NCI-H2107 (cell line): ENCODE results near the gene HIPK1.

Source experiments
- DNase-seq: peaks from one replicate; lab custom pipeline; 2025; lab: John Stamatoyannopoulos, UW

HIPK1 gene

GRCh38 chr1:113928941-113929749 lies at the start of gene HIPK1:
Gene HIPK1, plus strand, starts transcription at chr1:113929324.
- peak; percentile 93 for DNase-seq

- no peak for DNase-seq
These were observed 49.4 kb upstream of the HIPK1 start for GRCh38 chr1:113879739-113880038.

DNA sequence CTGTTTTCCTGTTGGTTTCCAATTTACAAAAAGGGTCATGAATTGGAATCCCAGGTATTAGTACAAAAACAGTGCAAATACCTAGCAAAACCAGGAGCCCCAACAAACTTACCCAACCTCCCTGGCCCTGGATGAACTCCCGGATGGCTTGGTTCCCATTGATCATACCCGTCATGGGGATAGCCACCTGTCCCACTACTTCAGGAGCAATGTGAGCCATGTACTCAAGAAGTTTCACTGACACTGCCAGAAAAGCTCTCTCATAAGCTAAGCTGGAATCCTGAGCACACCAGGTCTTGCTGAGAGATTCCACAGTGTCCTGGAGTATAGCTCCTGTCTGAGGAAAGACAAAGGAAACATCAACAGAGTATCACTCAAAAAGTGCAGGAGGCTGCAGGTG lies 47.5 kb upstream of the HIPK1 start:
- no peak for DNase-seq

GRCh38 chr1:113886417-113887401 lies 42.4 kb upstream of the HIPK1 start:
- DNase-seq = no peak

GRCh38 chr1:113887402-113888175 lies 41.5 kb upstream of the HIPK1 start, which contains the start of gene BCL2L15:
Gene BCL2L15, minus strand, starts transcription at chr1:113887581. Its CDS starts 206 bp downstream, at chr1:113887375.
- no peak for DNase-seq

DNA sequence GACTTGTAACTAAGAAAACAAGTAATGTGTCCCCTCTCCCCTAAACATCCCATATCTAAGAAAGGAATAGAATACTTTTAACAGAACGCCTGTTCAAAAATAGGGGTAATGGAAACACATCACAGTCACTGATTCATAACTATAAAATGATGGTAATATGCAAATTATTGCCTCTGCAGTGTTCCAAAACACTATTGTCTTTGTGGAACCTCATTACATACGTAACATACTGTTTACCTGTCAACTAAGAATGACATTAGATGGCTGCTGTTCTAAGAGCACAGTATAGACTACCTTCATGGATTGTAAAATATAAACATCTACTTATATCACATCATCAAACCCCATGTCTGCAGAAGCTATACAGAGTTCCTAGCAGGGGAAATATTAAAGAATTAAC lies 38.3 kb upstream of the HIPK1 start:
- no peak for DNase-seq

GRCh38 chr1:113891631-113892220 lies 37.4 kb upstream of the HIPK1 start:
- no peak for DNase-seq

DNA sequence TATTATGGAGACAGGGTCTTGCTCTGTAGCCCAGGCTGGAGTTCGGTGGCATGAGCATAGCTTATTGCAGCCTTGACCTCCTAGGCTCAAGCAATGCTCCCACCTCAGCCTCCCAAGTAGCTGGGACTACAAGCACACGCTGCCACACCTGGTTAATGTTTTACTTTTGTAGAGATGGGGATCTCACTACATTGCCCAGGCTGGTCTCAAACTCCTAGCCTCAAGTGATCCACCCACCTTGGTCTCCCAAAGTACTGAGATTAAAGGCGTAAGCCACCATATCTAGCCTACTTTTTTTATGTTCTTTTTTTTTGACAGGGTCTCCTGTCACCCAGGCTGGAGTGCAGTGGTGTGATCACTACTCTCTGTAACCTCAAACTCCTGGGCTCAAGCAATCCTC lies 35.9 kb upstream of the HIPK1 start:
- no peak for DNase-seq

DNA sequence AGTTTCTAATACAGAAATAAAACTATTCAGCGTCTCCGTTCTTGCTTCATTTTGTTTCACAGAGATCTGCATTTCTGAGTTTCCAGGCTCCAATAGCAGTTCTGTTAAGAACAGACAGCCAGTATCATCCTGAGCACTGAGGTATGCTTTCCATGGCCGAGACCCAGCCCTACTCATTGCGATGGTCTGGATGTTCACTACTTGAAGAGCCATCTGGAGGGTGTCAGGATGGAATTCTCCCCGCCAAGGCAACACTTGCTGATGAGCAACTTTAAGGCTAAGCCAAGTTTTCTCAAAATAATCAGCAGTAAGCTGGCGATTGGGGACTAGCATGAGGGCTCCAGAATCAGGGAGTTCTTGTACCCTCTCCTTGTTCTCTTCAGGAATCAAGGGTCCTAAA lies 34.0 kb upstream of the HIPK1 start:
- DNase-seq = no peak

- no peak for DNase-seq
These were observed 33.2 kb upstream of the HIPK1 start for GRCh38 chr1:113895961-113896360.

DNA sequence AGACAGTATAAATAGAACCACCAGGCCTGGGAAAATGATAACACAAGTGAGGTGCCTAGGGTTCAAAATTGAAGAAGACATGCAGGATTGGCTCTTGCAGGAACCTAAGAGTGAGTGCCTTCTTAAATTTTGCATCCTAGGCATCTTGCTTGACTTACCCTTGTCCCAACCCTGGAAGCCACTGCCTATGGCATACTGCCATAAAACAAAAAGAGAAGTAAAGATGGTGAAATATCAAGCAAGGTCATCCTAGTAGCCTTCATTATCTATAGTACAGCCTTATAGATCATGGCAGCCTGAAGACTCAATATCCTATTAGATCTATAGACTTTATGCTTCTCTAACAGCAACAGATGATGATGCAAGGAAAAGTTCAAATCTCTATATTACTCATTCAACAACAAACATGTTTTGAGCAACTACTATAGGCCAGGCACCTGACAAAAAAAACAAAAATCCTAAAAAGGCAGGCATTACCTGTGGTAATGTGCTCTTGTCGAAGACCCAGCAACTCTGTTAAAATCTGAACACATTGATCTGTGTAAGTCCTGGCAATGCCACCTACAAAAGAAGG lies 30.8 kb upstream of the HIPK1 start:
- no peak for DNase-seq

GRCh38 chr1:113899111-113899510 lies 30.0 kb upstream of the HIPK1 start:
- no peak for DNase-seq

DNA sequence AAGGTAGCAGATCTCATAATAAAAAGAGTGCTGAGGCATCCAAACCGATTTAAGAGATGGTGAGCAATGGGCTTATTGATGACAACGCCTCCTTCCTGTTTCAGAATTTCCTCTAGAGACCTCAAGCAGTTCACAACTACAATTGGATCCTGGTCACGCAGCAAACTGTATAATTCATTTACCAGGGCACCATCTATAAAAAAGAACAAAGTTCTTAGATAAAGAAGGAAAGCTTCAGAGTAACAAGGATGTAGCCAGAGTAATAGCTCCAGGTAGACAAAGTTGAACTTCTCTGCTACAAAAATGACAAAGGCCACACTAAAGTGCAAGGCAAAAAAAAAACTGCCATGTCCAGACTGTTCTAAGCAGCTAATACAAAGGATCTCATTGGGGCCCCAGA lies 27.9 kb upstream of the HIPK1 start:
- no peak for DNase-seq

DNA sequence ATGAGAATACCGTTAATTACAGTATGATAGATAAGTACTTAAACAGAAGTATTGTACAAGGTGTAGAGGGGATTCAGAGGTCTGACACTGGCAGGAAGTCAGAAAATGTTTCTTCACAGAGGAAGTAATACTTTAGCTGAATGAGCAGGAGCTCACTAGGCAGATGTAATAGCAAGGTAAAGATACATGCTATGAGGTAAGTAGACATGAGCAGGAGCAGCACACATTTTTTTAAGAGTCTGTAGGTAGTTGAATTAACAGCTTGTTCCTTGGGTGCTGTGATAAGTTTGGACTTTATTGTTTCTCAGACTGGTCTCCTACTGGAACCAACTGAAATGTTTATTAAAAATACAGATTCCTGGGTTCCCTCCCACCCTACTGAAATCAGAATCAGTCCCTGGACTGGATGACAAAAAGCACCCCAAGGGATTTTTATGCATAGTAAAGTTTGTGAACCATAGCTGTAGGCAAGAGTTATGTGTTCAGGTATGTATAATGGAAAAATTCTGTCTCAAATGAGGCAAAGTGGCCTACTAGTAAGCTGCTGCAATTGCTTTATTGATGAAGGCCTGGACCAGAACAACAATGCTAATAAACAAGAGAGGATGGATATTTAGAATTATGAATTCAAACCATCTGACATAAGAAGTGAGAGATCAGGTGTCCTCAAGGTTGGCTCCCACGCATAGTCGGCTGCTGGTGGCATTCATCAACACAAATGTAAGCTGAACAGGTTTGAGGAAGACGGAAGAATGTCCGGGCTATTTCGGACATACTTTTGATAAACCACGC lies 25.4 kb upstream of the HIPK1 start:
- no peak for DNase-seq

DNA sequence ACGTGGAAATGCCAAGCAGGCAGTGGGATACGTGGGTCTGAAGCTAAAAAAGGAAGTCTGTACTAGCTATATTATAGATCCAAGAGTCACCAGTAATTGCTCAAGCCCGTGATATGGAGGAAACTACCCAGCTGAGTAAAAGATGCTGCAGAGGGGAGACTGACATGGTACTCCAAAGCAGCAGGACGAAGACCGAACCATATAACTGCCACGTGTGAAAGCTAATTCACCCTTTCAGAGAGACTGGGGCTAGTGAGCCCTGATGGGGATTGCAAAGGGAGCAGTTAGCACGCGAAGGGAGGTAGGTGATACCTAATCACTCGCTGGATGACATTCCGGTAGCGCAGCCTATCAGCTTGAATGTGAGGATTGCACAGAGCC lies 24.8 kb upstream of the HIPK1 start:
- DNase-seq = no peak

DNA sequence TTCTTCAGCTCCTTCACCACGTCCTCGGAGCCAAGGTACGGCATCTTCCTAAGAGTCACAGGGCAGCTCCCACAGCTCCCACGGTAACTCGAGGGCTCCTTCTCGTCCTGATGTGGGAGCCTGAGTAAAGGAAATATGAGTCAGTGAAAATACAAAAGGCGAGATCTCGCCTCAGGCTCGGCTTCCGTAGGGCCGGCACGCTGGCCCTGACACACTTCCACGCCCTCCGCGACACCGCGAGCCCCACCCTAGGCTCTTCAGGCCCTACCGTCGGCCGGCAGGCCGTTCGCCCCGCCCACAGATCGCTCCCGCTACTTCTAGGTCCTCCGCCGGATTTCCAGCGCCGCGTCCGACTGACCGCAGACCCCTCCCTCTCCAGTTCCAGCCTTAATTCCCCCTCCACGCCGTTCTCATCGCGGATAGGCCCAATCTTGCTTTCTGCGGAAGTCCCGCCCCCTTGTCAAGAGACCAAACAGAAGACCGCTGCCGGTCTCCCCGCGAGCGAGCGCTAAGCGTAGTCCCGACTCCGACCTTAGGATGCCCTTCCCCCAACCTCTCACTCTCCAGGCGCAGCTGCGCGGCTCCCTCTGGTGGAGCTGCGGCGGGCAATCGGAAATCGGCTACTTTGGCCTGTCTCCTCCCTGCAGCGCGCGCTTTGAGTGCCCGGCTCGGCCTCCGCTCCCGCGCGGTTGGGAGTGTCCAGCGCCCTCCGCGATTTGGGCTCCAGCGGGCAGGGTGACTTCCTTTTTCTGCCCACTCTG lies 24.3 kb upstream of the HIPK1 start, which contains the start of the genes AP4B1 and DCLRE1B:
Gene AP4B1, minus strand, starts transcription at position 126 of the 761 bp plus-strand sequence. Its CDS starts 82 bp downstream, at position 44.
Gene DCLRE1B, plus strand, starts transcription at position 653 of the 761 bp plus-strand sequence. CDS start 261 bp downstream, outside the sequence.
- peak; percentile 99 for DNase-seq

DNA sequence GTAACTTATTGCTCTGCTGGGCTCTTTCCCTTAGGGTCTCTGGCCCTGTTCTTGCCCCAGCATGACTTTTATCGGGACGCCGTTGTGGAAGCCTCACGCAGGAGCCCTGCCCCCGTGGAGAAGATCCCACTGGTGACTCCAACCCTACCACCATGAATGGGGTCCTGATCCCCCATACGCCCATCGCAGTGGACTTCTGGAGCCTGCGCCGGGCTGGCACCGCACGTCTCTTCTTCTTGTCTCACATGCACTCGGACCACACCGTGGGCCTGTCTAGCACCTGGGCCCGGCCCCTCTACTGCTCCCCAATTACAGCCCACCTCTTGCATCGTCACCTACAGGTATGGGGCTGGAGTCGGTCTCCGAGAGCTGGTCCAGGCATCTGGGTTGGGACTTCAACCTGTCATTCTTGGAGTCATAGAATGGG lies 23.7 kb upstream of the HIPK1 start:
- no peak for DNase-seq

GRCh38 chr1:113912594-113913311 lies 16.4 kb upstream of the HIPK1 start:
- DNase-seq = no peak

GRCh38 chr1:113913312-113913668 lies 15.8 kb upstream of the HIPK1 start:
- no peak for DNase-seq
